ENCODE data around the gene GAREM2.

GAREM2 gene

GRCh38 chr2:26168785-26169184, 4.1 kb upstream of the GAREM2 start:
- POLR2A ChIA-PET (ENCODE audit: low non-redundant PET) = no interaction called here
- TF ChIP-seq CTCF (conservative IDR thresholded peaks at IDR 0.05; ENCODE audit: low read depth) = no peak
- DNase-seq (ENCODE audit: low spot score) = no peak
- CTCF ChIA-PET = interaction anchor here (0.5 to 0.7 kb wide), 2 partner anchors 665 to 934 kb away, joined by 3 read pairs; no protein-coding TSS in a partner anchor
- H3K27ac ChIP-seq = no peak overlapping the region

- TF ChIP-seq CTCF (conservative IDR thresholded peaks at IDR 0.05; ENCODE audit: low read depth) = no peak
- ChIA-PET CTCF (interaction anchor here (0.7 kb wide), 2 partner anchors 22 to 934 kb away, joined by 3 read pairs; no protein-coding TSS in a partner anchor), POLR2A (ENCODE audit: low non-redundant PET) (no interaction called here)
- no peak for DNase-seq (ENCODE audit: low spot score)
- H3K27ac ChIP-seq = no peak overlapping the region
Measured at GRCh38 chr2:26169226-26169625, 3.7 kb upstream of the GAREM2 start.

- POLR2A ChIA-PET (ENCODE audit: low non-redundant PET) = interaction anchor here (0.5 kb wide), 1 partner anchor 229 kb away, joined by 5 read pairs; no protein-coding TSS in a partner anchor
- no peak overlapping the region for H3K27ac ChIP-seq
- CTCF ChIA-PET = interaction anchor here (0.7 kb wide), 2 partner anchors 23 to 933 kb away, joined by 3 read pairs; no protein-coding TSS in a partner anchor
- no peak for DNase-seq (ENCODE audit: low spot score)
- TF ChIP-seq CTCF (conservative IDR thresholded peaks at IDR 0.05; ENCODE audit: low read depth) = no peak
Measured at GRCh38 chr2:26169681-26170414, 3.0 kb upstream of the GAREM2 start.

GRCh38 chr2:26170795-26171194, 2.1 kb upstream of the GAREM2 start:
- ChIA-PET POLR2A (ENCODE audit: low non-redundant PET) (no interaction called here), CTCF (interaction anchor here (0.7 to 0.8 kb wide), 2 partner anchors 34 to 129 kb away, joined by 3 to 4 read pairs; no protein-coding TSS in a partner anchor)
- no peak for TF ChIP-seq CTCF (conservative IDR thresholded peaks at IDR 0.05; ENCODE audit: low read depth)
- 0 out of 2 replicates have a peak overlapping the region, but pooled peaks have one; percentile 13 for H3K27ac ChIP-seq
- DNase-seq (ENCODE audit: low spot score) = no peak

GRCh38 chr2:26172189-26172870, 558 bp upstream of the GAREM2 start:
- H3K27ac ChIP-seq = no peak overlapping the region
- TF ChIP-seq CTCF (conservative IDR thresholded peaks at IDR 0.05; ENCODE audit: low read depth) = no peak
- ChIA-PET CTCF (interaction anchor here (0.6 to 1.4 kb wide), 2 partner anchors 12 to 267 kb away, joined by 3 to 5 read pairs; no protein-coding TSS in a partner anchor), POLR2A (ENCODE audit: low non-redundant PET) (no interaction called here)
- no peak for DNase-seq (ENCODE audit: low spot score)

GRCh38 chr2:26173776-26174482, 1.0 kb downstream of the GAREM2 start:
- no peak for TF ChIP-seq CTCF (conservative IDR thresholded peaks at IDR 0.05; ENCODE audit: low read depth)
- CTCF ChIA-PET = interaction anchor here (1.4 to 2.2 kb wide), 2 partner anchors 10 to 11 kb away, joined by 5 to 12 read pairs; no protein-coding TSS in a partner anchor
- POLR2A ChIA-PET (ENCODE audit: low non-redundant PET) = no interaction called here
- no peak overlapping the region for H3K27ac ChIP-seq
- DNase-seq (ENCODE audit: low spot score) = no peak
